ENCODE measurements around the gene ABCC3.
A peak's percentile ranks its signal among the peaks of the same experiment; 100 is the strongest.
"Not testable (repeated sequence)": the region's sequence is repeated elsewhere in the genome, so short reads cannot be mapped to it uniquely, and the experiment has no call there.

Gene ABCC3

GRCh38 chr17:50709053-50709452 lies 74.4 kb downstream of the ABCC3 start:
- not testable (repeated sequence) for DNase-seq

- DNase-seq: no peak
These were observed 75.3 kb downstream of the ABCC3 start for GRCh38 chr17:50710025-50710424.

GRCh38 chr17:50710650-50711049 lies 76.0 kb downstream of the ABCC3 start:
- no peak for DNase-seq

- DNase-seq: no peak
These were observed 78.0 kb downstream of the ABCC3 start for GRCh38 chr17:50712641-50713040.

- no peak for DNase-seq
These were observed 80.8 kb downstream of the ABCC3 start for GRCh38 chr17:50715471-50715870.

GRCh38 chr17:50719144-50719923 lies 84.7 kb downstream of the ABCC3 start, which contains the start of gene LUC7L3:
Gene LUC7L3 (plus strand): TSS chr17:50719603. CDS start chr17:50719733, 130 bp downstream.
- peak; percentile 88 for DNase-seq

- no peak for DNase-seq
These were observed 85.5 kb downstream of the ABCC3 start for GRCh38 chr17:50719924-50720794.

- DNase-seq: no peak
These were observed 86.7 kb downstream of the ABCC3 start for GRCh38 chr17:50721194-50722010.

- DNase-seq: no peak
These were observed 88.1 kb downstream of the ABCC3 start for GRCh38 chr17:50722746-50723145.

- not testable (repeated sequence) for DNase-seq
These were observed 89.9 kb downstream of the ABCC3 start for GRCh38 chr17:50724622-50725021.

GRCh38 chr17:50725769-50726655 lies 91.3 kb downstream of the ABCC3 start:
- no peak for DNase-seq

GRCh38 chr17:50728112-50728429 lies 93.4 kb downstream of the ABCC3 start:
- DNase-seq: no peak

GRCh38 chr17:50728881-50729765 lies 94.4 kb downstream of the ABCC3 start:
- no peak for DNase-seq

GRCh38 chr17:50731575-50732460 lies 97.1 kb downstream of the ABCC3 start:
- DNase-seq: no peak

GRCh38 chr17:50735287-50735686 lies 100.6 kb downstream of the ABCC3 start:
- no peak for DNase-seq

GRCh38 chr17:50737118-50737698 lies 102.5 kb downstream of the ABCC3 start:
- DNase-seq: no peak

- no peak for DNase-seq
These were observed 104.4 kb downstream of the ABCC3 start for GRCh38 chr17:50739098-50739497.
